Measurements from ENCODE around the gene UBFD1.

- no peak for TF ChIP-seq POLR2AphosphoS5 (IDR thresholded peaks at IDR 0.05; ENCODE audit: low read depth, low read length)
- TF ChIP-seq CTCF (IDR thresholded peaks at IDR 0.05 in 2 of 3, conservative IDR thresholded peaks at IDR 0.05 in 1 of 3; ENCODE audit: borderline replicate concordance in 1 of 3, insufficient read depth in 1 of 3, low read depth in 2 of 3, low read length in 2 of 3): no peak
- TF ChIP-seq EZH2phosphoT487 (IDR thresholded peaks at IDR 0.05; ENCODE audit: borderline replicate concordance): no peak
- TF ChIP-seq SRF (IDR thresholded peaks at IDR 0.05; ENCODE audit: low read depth): no peak
- TF ChIP-seq POLR2A (IDR thresholded peaks at IDR 0.05; ENCODE audit: borderline replicate concordance, extremely low read depth, insufficient read depth, insufficient read length): no peak
- no peak for TF ChIP-seq MAX (IDR thresholded peaks at IDR 0.05)
- TF ChIP-seq JUND (IDR thresholded peaks at IDR 0.05): no peak
- TF ChIP-seq, protein P1, sequence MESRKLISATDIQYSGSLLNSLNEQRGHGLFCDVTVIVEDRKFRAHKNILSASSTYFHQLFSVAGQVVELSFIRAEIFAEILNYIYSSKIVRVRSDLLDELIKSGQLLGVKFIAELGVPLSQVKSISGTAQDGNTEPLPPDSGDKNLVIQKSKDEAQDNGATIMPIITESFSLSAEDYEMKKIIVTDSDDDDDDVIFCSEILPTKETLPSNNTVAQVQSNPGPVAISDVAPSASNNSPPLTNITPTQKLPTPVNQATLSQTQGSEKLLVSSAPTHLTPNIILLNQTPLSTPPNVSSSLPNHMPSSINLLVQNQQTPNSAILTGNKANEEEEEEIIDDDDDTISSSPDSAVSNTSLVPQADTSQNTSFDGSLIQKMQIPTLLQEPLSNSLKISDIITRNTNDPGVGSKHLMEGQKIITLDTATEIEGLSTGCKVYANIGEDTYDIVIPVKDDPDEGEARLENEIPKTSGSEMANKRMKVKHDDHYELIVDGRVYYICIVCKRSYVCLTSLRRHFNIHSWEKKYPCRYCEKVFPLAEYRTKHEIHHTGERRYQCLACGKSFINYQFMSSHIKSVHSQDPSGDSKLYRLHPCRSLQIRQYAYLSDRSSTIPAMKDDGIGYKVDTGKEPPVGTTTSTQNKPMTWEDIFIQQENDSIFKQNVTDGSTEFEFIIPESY (IDR thresholded peaks at IDR 0.05; ENCODE audit: extremely low read depth, insufficient replicate concordance, low read length): no peak
- TF ChIP-seq SP1 (IDR thresholded peaks at IDR 0.05; ENCODE audit: low read depth): no peak
- TF ChIP-seq REST (IDR thresholded peaks at IDR 0.05; ENCODE audit: low read depth): no peak
- TF ChIP-seq CEBPB (IDR thresholded peaks at IDR 0.05; ENCODE audit: low read depth): no peak
These were observed 33.6 kb upstream of the UBFD1 start for GRCh38 chr16:23523876-23524385.

Measured in HCT116 (cell line).